ENCODE results near the gene IL17C.

IL17C gene

DNA sequence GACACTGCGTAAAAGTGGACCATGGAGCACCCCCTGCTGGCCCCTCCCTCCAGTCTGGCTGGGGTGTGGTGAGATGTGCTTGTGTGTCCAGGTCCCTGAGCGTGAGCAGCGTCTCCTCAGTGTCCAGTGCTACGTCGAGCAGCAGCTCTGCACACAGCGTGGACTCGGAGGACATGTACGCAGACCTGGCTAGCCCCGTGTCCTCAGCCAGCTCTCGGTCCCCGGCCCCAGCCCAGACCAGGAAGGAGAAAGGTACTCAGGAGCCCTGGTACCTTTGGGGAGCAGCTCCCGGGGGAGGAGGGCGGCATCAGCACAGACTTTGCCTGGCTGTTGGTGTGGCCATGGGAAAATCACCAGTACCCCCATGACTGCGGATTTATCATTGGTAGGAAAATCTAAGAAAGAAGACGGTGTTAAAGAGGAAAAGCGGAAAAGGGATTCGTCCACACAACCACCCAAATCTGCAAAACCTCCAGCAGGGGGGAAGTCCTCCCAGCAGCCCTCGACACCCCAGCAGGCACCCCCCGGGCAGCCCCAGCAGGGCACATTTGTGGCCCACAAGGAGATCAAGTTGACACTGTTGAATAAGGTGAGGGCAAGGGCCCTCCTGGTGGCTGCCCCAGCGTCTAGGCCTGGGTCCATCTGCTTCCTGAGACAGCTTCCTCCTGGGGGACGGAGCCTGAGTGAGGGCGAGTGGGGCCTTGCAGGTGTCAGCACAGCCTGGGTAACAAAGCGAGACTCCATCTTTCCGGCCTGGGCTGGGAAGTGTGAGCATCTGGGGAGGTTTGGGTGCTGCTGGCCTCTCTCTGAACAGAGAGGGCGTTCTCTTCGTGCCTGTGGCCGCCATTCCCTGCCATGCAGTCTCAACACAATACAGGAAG, 10.6 kb upstream of the IL17C start:
- DNase-seq (ENCODE audit: low spot score), result no peak

DNA sequence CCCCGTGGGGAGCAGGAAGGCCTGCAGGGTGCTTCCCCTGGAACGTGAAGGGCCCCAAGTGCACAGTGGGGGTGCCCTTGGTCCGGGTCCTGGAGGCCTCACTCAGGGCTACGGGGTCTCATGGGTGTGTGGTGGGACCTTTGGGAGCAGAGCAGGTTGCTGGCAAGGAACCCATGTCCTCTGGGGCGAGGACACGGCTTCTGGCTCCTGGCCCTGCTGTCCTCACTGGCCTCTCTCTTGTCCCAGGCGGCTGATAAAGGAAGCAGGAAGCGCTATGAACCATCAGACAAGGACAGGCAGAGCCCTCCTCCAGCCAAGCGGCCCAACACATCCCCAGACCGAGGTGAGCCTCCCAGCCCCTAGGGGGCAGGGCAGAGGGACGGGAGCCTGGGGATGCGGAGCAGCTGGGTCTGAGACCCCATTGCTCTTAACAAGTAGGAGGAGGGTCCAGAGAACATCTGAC, 9.8 kb upstream of the IL17C start:
- no peak for DNase-seq (ENCODE audit: low spot score)

DNA sequence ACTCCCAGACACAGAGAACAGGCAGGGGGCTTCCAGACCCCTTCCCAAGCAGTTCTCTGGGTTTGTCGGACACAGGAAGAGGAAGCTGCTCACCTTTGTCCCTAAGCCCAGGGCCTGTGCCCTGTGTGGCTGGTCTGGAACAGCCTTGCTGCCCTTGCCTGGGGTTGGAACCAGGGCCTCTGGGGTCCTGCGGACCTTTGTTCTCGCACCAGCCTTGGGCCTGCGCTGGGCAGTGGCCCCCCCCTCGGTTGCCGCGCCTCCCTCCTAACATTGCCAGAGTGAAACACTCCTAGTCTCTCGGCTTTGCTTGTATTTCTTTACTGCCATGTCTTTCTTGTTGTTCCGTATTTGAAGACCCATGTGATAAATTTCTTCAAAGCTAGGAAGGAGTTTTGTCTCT, 8.5 kb upstream of the IL17C start:
- DNase-seq (ENCODE audit: low spot score), result no peak

DNA sequence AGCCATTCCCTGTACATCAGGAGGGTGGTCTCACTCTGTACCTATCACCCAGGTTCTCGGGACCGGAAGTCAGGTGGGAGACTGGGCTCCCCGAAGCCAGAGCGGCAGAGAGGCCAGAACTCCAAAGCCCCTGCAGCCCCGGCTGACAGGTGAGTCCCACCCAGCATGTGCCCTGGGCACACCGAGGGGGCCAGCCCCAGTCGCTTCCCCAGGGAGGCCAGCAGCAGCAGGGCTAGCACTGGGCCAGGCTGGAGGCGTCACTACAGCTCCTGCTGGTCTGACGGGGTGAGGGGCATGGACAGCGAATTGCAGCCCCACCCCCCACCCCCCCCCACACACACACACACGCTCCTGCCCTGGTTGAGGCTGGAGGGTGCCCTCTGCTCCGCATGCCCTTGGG, 7.9 kb upstream of the IL17C start:
- DNase-seq (ENCODE audit: low spot score), result no peak

DNA sequence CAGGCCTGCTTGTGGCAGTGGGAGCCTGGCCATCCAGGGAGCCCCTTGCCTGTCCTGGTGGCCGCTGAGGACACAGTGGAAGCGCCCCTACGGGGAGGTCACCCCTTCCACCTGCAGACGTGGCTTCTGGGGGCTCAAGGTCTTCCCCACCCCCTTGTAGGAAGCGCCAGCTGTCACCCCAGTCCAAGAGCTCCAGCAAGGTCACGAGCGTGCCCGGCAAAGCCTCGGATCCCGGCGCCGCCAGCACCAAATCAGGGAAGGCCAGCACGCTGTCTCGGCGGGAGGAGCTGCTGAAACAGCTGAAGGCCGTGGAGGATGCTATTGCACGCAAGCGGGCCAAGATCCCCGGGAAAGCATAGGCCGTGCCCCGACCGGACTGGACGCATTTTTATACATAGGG, 7.4 kb upstream of the IL17C start:
- DNase-seq (ENCODE audit: low spot score), result no peak

DNA sequence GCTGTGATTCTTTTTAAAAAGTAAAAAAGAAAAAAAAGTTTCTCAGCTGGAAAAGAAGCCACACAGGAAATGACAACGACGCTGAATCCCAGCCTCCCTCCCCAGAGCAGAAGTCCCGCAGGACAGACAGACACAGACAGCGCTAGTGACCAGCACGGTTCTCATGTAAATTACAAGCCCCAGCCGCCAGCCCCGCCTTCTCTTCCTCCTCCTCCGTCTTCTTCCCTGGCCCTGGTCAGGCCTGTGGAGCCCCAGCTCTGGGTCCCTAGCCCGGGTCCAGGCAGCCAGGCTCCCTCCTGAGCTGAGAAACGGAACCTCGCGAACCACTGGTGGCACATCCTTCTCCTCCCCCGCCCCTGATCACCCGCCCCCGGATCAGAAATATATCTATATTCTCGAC, 7.0 kb upstream of the IL17C start:
- no peak for DNase-seq (ENCODE audit: low spot score)

DNA sequence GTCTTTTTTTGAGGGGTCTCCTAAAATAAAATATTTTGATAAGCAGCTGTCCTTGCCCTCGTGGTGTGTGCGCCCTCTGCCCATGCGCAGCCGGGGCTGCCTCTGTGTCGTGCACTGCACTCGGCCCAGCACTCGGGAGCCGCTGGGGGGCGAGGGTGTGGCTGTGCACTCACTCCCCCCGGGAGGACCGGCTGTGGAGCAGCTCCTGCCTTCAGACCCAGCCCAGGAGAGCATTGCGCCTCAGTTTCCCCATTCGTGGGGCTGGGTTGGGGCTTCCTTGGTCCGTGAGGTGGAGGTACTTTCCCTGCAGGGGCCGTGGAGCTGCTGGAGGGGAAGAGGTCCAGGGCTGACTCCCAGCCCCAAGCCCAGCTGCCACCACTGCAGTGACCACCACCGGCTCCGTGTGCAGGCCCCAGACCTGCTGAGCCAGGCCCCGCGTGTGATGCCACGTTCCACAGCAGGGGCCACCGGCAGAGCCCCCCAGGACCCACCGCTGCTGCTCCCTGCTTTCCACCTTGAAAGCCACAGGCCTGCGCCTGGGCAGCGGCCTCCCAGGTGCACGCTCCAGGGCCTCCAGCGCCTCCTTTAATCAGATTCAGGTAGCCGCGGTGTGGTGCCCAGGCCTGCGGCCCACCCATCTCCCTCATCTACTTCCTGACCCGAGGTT, 6.3 kb upstream of the IL17C start:
- DNase-seq (ENCODE audit: low spot score), result no peak

DNA sequence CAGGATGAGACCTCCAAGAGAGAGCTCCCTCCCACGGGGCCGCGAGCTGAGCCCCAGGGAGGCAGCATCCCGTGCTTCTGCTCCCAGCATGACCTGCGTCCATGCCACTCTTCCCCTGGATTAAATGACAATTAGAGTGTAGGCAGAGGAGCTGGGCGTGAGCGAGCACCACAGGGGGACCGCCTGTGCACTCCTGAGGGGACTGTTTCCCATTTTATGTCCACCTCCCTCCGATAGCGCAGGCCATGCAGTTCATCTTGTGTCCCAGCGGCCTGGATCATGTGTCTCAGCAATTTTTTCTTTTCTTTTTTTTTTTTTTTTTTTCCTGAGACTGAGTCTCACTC, 5.8 kb upstream of the IL17C start:
- no peak for DNase-seq (ENCODE audit: low spot score)

DNA sequence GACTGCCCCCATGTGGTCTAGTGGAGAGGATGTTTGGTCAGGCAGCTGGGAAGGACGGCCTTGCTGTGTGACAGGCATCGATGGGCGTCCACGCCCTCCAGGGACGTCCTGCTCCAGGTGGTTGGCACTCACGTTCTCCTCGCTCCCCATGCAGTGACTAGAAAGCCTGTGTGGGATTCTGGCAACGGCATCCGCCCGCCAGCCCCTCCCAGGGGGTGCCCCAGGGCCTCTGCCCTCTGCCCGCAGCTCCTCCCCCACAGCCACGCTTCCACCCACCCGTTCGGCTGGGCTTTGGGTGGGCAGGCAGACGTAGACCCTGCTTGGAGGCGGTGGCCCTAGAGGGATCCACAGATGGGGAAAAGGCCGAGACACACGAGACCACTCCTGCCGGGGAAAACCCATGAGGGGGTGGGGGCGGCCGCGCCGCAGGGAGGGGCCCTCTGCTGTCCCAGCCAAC, 4.7 kb upstream of the IL17C start:
- DNase-seq (ENCODE audit: low spot score), result peak; percentile 97

DNA sequence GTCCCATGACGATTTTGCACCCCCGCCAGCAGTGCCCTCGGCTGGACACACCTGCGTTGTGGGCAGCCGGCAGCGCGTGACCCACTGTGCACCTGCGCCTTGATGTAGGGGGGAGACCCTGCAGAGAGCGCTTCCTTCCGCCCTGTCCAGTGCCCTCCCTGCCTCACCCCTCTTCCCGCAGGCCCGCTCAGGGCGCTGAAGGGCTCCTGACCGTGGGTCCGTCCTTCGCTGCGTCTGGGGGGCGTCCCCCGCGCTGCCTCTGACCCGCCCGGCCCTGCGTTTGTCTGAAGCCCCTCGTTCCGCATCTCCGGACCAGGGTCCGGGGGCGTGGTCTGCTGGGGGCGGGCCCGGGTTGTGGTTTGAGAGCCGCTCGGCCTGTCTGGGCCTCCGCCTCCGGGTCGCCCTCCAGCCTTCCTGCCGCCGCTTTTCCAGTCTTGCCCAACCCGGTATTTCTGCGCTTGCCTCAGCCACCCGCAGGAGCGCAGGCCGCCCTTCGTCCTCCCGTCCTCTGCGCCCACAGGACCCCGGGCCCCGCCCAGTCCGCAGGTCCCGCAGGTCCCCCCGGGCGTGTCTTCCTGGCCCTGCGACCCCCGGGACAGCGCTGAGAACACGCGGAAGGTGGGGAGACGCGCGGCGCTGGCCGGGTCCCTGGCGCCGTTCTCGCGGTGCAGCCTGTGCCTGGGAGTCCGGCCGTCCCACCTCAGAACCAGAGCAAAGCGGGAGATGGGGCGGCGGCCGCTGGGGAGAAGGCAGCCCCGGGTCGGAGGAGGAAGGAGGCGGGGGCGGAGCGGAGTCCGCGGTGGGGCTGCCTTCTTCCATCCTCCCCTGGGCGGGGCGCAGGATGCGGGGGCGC, 4.0 kb upstream of the IL17C start:
- peak; percentile 86 for DNase-seq (ENCODE audit: low spot score)

DNA sequence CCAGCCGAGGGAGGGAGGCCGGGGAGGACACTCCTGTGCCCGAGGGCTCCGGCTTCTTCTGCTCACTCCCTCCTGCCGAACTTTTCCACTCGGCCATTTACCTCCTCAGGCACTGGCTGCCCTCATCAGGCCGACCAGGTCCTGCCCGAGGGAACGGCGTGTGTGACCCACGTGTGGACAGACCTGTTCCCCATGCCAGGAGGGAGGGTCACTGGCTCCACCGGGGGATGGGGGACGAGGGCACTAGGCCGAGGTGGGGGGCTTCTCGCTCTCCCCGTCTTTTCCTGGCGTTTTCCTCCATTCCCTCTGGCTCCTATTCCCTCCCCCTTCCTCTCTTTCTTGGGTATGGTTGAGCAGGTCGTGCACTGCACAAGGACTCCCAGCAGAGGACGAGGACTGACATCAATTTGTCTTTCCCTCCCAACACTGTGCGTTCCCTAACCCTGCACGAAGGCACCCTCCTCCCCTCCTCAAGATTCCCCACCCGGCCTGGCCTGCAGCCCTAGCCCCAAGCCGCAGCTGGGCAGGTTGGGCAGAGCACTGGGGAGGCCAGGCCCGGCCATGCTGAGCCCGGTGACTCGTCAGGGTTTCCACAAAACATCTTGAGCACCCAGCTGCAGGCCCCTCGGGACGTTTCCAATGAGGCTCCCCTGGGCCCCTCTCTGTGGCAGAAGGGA, 3.2 kb upstream of the IL17C start:
- no peak for DNase-seq (ENCODE audit: low spot score)

DNA sequence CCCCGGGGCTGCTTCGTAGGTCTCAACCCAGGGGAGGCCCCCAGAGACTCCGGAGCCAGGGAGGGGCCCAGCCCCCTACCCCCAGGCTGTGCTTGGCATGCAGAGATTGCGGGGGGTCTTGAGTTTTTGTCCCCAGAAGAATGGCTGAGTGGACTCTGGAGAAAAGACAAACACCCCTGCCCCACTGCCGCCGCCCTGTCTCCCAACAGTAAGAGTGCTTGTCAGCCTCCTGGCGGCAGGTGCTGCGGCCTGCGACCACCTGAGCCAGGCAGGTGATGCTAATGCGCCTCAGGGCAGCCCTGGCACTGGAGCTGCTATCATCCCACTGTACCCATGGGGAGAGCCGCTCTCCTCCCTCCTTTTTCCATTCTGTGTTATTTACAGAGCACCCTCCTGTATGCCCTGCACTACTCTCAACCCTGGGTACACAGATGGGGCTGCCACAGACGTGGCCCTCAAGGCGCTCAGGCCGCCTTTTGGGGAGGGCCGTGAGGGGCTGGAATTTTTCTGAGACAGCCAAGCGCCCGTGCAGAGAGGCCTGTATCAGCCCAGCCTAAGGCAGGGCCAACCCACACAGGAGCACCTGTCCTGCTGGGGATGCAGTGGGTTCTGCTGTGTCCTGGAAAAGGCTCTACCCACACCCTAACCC, 2.6 kb upstream of the IL17C start:
- DNase-seq (ENCODE audit: low spot score), result no peak

DNA sequence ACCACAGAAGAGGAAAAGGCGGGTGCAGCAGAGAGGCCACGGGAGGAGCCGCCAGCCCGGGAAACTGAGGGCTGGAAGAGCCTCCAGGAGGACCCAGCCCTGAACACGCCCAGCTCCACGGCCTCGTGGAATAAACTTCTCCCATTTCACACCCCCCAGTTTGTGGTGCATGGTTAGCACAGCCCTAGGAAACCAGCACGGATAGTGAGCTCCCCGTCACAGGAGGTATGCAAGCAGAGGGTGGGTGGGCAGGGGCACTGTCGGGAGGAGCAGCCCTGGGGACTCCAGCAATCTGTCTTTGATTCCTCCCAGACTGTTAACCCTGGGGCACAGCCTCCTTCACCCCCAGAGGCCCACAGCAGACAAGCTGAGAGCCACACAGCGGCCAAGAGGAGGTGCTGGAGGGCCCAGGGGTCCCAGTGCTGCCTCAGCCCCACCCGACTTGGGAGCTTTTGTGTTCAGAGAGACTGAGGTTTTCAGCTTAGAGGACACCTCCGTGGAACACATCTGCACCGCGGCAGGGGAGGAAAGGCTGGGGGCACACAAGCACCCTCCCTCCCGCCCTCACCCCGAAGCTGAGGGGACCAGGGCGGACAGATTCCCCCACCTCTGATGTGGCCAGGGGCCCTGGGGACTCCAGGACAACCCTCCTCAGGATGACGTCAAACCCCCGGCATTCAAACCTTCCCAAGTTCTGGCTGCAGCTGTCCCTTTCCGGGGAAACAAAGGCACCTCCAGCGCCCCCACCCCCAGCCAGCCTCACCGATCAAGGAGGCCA, 1.7 kb upstream of the IL17C start:
- DNase-seq (ENCODE audit: low spot score), result no peak

DNA sequence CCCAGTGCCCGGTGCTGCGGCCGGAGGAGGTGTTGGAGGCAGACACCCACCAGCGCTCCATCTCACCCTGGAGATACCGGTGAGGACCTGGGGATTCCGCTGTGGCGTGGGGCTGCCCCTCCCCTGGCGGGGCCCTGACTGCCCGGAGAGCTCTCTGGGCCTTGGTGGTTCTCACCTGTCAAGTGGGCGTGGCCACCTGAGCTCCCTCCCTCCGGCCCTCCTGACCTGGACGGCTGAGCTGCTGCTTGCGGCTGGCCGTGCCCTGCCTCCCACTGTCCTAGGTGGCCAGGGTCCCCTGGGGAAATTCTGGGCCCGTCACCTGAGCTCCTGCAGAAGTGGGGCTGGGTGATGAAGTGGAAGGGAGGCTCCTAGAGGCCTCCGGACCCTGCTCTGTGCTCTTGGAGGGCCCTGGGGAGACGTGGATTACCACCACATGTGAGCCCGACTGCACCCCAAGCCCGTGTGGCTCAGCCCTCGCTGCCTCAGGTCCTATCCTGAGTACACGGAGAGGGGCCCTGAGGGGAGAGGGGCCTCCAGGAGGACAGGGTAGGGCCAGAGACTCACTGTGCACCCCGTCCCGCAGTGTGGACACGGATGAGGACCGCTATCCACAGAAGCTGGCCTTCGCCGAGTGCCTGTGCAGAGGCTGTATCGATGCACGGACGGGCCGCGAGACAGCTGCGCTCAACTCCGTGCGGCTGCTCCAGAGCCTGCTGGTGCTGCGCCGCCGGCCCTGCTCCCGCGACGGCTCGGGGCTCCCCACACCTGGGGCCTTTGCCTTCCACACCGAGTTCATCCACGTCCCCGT, 1.1 kb downstream of the IL17C start:
- no peak for DNase-seq (ENCODE audit: low spot score)

DNA sequence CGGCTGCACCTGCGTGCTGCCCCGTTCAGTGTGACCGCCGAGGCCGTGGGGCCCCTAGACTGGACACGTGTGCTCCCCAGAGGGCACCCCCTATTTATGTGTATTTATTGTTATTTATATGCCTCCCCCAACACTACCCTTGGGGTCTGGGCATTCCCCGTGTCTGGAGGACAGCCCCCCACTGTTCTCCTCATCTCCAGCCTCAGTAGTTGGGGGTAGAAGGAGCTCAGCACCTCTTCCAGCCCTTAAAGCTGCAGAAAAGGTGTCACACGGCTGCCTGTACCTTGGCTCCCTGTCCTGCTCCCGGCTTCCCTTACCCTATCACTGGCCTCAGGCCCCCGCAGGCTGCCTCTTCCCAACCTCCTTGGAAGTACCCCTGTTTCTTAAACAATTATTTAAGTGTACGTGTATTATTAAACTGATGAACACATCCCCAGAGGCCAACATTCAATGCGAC, 1.7 kb downstream of the IL17C start:
- DNase-seq (ENCODE audit: low spot score), result no peak

DNA sequence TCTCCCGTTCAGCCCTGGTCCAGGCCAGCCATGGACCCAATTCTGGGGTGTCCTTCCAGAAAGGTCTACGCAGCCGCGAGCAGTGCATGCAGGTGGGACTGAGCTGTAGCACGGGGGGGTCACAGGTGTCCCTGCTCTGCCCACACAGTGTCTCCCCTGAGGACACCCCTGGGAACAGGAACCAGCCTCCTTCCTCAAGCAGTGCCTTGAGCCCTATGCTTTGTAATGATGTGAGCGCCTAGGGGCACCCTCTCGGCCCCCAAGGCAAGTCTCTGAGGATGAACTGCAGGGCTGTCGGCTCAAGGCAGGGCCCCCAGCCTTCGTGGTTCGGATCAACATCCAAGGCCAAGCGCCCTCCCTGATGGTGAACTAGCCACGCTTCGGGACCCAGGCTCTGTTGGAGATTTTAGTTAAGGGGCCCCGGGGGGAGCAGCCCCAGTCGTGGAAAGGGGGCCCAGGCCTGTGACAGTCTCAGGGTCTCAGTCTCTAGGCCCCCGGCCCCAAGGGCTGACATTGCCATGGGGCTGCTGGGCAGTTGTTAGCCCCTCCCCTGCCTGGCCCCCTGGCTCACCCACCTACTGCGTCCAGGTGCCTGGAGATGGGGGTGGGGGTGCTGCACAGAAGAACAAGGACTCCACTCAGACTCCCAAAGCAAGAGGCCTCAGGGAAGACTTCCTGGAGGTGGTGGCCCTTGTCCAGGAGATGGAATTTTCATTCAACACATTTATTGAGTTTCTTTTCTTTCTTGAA, 2.3 kb downstream of the IL17C start:
- DNase-seq (ENCODE audit: low spot score), result no peak

DNA sequence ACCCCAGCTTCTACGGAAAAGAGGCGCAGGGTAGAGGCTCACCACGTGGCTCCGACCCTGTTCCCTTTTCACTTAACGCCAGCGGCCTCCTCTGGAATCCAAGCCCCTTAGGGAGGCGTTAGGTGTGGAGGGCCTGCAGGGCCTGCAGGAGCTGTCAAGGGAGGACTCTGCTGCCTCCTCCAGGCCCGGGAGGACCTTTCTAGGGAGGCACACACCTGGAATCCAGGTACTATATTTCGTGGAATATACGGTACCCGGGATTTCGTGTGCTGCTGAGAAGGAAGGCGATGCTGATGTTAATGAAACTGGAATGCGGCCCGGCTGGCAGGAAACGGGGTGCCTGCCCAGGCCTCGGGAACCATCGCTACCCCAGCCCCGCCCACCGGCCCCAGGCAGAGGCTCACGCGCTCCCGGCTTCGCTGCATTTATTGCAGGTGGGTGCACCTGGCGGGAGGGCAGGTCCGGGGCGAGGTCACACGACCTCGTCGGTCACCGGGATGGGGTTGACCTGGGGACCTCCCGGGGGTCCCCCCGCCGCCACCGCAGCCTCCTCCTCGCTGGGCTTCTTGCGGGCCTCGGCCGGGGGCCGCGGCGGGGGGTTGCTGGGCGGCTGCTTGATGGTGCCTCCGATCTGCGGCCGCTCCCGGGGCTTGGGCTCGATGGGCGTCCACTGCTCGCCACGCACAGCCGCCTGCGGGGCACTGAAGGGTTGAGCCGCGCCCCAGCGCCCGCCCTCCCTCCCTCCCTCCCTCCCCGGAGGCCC, 4.7 kb downstream of the IL17C start:
- DNase-seq (ENCODE audit: low spot score), result no peak

DNA sequence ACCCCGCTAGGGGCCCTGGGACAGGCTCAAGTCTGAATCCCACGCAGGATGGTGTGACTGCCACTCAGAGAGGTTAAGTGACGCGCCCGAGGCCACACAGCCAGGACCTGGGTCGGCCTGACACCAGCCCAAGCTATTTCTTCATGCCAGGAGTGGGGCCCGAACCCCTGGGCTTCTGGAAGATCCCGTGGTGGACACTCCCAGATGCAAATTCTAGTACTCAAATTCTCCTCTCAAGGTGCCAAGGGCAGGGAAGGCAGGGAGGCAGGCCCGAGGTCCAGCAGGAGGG, 5.2 kb downstream of the IL17C start:
- DNase-seq (ENCODE audit: low spot score), result no peak

DNA sequence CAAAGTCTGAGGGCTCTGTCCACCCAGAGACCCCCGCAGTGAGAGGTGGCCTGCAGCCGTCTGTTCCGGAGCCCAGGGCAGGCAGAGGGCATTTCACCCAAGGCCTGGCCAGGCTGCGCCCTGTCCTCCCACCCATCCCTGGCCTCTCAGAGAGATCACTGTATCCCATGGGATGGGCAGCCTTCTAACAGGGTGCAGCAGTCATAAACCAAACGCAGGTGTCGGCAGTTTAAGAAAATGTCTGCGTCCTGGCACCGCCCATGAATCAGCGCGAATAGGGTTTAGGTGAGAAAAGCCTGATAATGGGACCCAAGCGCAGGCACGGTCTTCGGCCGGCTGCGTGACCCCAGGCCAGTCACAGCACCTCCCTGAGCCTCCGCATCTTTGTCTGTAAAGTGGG, 7.1 kb downstream of the IL17C start:
- DNase-seq (ENCODE audit: low spot score), result no peak

Measured in SW480 (cell line).